Left renal pelvis (tissue), 4 donors: Measurements from ENCODE around the gene CTDNEP1. TPM values are rescaled to one million over a fixed set of nuclear protein-coding genes. Genes with fewer than 3 reads are reported as not detected.
"Not testable (repeated sequence)": the region's sequence is repeated elsewhere in the genome, so short reads cannot be mapped to it uniquely, and the experiment has no call there.

ENCODE experiments used
- DNase-seq, 4 donors: peaks; one replicate each; pipeline ENCODE4 v3.0.0-alpha.2; 2013; ENCODE audit warnings: low read depth in 4 of 4, low spot score in 3 of 4
- polyA plus RNA-seq, 4 donors: library from polyadenylated mRNA; unstranded; fragments of 120-200 nt; gene quantifications; one replicate each; pipeline ENCODE4 v1.2.1, GENCODE V29; 2013; ENCODE audit not compliant: insufficient read length in 4 of 4

Gene CTDNEP1
- polyA plus RNA-seq, 4 donors, result 146 to 158 (median 156) TPM

DNA sequence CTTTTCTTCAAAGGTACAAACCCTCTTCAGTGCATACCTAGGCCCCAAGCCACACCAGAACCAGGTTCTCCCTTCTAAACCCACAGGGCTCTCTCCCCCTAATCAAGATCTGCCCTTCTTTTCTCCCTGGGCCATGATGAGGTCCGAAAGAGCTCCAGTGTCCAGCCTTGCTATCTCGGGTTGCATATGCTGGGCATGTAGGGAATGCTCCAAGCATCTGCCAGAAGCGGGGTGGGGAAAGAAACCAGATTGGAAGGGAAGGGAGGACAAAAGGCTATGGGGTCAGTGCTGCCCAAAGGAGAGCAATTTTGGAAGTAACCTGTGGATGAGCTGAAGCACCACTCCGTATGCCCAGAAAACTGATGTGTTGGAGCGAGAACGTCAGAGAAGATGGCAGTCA, 2.3 kb downstream of the CTDNEP1 start:
- no peak for DNase-seq

DNA sequence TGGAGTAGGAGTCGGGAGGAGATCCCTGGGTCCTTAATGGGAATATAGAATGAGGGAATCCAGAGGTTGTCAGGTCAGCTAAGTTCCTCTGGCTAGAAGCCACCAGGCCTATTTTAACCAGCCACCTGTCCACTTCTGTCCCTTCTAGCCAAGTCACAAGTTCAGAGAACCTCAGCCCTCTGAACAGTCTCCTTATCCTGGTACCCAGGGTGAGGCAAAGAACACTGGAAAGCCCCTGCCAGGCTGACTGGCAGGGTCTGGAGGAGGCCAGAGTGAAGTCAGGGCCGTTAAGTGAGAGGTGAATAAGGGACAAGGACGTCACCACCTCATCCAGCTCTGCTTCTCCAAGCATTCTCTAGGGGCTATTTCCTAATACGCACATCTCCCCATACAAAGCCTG, 2.7 kb downstream of the CTDNEP1 start:
- DNase-seq, result no peak

DNA sequence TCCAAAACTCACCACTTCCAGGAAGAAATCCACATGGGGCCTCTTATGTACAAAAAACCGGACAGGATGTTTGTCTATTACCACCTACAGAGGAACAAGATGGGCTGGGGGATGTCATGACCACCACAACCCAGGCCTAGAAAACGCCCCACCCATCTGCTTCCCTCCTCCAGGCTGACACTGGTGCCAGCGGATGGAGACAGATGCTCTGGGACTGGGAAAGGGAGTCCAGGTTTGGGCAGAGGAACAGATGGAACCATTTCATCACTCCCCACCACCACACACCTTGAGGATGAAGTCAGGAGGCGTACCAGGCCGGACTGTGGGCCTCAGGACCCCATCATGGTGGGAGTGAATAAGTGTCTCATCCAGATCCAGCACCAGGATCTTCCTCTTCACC, 4.8 kb downstream of the CTDNEP1 start:
- no peak for DNase-seq

- DNase-seq, result not testable (repeated sequence)
Measured at GRCh38 chr17:7243838-7244237, 7.7 kb downstream of the CTDNEP1 start.

DNA sequence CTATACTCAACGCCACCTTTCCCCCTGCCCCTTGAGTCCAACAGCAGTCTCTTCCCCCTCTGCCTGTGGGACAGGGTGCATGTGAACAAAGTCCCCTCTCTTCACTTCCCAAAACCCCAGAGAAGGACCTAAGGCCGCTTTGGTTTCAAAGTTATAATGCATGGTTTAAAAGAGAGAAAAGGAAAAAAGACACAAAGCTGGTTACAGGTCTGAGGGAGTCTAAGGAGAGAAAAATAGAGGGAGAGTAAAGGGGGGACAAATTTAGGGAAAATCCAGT, 8.1 kb downstream of the CTDNEP1 start:
- no peak for DNase-seq

DNA sequence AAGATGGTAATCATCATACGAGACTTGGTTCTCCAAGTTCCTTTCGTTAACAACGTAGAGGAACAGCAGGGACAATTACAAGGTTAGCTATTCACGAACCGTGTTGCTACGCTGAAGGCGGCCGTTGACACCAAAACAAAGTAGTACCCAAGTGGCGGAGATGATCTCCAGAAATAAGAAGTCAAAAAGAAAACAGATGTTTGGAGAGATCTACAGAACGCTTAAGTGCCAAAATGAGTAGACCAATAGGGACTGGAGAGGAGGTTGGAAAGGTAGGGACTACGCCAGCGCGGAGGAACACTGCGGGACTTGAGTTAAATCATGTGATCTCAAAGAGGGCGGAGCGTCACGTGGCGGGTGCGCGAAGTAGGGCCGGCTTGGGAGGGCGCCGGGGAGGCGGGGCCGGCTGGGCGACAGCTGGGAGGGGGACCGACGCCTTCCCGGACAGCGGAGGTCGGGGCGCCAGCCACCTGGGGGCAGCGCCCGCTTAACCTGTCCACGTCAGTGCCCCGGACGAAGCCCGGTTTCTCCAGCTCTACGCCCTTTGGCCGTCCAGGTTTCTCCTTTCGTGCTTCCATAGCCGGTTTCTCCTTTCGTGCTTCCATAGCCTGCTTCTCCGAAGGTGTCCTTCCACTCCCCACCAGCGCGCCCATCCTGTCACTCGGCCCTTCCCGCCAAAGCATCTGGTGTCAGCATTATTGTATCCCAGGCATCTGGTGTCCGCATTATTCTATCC, 8.6 kb downstream of the CTDNEP1 start:
- peak; percentile 93 to 97 (median 96) for DNase-seq

GRCh38 chr17:7241783-7242716, 9.5 kb downstream of the CTDNEP1 start, which contains the start of gene GABARAP:
Gene GABARAP (minus strand): TSS chr17:7242449. CDS start chr17:7242330, 119 bp downstream.
- peak; percentile 92 to 96 (median 94) for DNase-seq

DNA sequence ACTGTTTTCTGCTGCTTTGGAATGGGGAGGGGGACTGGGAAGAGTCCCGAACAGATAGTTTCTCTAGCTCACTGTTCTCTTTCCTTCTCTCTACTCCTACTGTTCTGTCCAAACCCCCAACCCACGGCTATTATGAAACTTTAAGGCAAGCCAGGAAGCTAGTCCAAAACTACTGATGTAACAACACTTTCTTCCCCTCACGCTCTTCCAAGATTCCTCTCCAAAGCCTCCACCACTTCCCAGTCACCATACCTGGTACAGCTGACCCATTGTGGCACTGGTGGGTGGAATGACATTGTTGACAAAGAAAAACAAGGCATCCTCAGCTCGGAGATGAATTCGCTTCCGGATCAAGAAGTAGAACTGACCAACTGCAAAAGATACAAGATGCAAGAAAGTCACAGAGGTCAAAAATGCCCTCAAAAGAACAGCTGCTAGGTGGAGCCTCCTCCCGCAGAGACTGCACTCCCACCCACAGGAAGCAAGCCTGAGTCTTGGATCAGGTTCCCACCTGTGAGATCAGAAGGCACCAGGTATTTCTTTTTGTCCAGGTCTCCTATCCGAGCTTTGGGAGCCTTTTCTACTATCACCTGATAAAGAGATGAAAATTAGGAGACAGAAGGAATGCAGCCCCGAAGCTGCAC, 10.3 kb downstream of the CTDNEP1 start:
- DNase-seq, result no peak

- DNase-seq, result no peak
Measured at GRCh38 chr17:7240375-7240774, 11.2 kb downstream of the CTDNEP1 start.

DNA sequence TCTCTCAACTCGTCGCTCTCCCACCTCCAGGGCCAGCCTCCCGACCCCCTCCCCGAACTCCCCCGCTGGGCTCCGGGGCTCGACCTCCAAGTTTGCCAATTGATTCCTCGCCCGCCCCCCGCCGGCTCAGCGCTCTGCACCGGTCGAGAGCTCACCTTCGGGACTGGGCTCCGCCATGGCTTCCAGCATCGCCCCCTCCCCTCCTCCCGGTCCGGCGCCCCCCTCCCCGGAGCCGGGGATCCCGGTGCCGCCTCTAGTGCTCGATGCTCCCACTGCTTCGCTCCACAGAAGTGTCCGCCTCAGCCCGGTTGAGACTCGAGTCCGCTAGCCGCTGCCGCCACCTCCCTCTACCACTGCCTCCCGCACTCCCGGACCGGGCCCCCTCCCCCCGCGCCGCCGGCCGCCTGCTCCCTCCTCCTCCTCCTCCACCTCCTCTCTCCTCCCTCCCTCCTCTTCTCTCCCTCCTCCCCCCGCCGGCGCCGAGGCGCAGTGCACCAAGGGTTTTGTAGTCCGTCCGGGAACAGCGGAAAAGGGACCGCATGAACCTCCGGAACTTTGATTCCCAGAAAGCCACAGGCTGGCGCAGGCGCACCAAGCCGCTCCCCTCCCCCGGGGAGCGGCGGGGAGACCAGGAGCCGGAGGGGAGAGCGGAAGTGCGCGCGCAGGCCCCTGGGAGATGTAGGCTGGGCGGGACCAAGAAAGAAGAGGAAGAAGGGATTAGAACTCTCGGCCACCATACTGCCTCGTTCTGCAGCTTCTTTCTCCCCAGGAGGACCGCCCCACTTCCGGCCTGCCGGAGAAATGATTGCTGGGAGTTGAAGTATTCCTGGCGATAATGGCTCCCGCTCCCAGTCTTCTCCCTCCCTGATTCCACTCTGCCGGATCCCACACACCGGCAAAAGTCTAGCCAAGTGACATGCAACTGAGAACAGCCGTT, 12.2 kb downstream of the CTDNEP1 start, which contains the start of gene PHF23:
Gene PHF23 (minus strand): TSS at position 367 of the 937 bp plus-strand sequence. CDS start 178 bp downstream, at position 189.
- DNase-seq, result peak; percentile 99 to 100 (median 99)

- no peak for DNase-seq
Measured at GRCh38 chr17:7238420-7239090, 13.0 kb downstream of the CTDNEP1 start.

DNA sequence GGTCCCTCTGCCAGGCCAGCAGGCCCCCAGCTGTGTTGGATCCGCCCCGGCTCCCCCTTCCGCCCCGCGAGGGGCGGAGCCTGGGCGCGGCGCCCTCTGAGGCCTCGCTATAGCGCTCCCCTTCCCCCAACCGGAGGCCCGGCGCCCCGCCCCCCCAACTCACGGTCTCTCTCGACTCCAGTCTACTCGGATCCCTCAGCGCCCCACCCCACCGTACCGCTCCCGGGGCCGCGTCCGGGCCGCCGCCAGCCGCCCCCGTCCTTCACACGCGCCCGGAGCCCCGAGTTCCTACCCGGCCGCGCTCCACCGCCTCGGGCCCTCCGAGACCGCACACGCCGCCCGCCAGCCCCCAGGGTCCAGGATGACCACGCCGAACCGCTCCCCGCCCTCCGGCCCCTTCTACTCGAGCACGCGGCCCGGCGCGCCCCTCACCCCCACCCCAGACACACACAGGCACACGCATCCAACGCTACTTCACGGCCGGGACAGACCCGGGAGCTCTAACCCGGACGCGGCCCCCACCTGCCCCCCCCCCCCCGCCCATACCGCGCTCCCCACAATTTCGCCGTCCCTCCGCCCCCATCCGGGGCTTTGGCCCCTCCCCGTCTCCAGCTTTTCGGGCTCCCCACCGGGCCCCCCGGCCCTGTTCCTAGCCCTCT, 13.6 kb downstream of the CTDNEP1 start:
- no peak for DNase-seq

- DNase-seq, result no peak
Measured at GRCh38 chr17:7237266-7237760, 14.2 kb downstream of the CTDNEP1 start.

- no peak for DNase-seq
Measured at GRCh38 chr17:7236808-7237207, 14.7 kb downstream of the CTDNEP1 start.

DNA sequence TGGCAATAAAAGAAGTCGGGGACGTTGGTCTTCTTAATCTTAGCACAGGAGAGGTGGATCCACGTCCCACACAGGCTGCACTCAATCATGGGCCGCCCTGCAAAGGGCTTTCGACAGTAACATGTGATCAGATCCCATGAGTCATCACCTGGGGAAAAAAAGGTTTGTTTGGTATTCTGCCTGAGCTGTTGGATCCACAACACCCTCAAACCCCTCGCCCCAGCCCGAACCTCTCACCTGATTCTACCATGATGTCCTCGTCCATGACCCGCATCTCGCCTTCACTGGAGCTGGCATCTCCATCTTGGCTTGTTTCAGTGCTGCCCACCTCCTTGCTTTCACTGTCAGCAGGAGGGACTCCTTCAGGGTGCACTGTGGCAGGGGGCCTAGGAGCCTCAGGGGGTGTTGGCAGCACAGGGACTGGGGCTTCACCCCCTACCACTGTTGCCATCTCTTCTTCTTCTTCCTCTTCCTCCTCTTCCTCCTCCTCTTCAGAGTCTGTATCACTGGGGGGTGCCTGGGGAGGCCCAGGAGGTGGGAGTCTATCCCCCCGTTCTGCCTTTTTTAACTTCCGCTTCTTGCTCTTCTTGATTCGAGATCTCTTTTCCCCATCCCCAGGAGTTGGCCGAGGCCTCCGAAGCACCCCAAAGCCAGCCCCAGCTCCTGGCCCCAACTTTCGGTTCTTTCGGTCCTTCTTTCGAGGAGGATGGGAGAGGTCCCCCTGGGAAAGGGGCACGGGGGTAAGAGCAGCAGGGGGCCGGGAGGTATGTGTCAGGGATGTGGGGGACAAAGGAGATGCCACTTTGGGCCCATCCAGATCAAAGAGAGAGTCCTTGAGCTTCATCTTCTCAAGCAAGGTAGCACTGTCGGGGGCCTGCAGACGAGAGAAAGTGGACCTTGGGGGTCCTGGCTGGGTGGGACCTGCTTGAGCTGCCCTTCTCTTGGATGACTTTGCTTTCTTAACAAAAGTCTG, 15.6 kb downstream of the CTDNEP1 start:
- DNase-seq, result no peak

DNA sequence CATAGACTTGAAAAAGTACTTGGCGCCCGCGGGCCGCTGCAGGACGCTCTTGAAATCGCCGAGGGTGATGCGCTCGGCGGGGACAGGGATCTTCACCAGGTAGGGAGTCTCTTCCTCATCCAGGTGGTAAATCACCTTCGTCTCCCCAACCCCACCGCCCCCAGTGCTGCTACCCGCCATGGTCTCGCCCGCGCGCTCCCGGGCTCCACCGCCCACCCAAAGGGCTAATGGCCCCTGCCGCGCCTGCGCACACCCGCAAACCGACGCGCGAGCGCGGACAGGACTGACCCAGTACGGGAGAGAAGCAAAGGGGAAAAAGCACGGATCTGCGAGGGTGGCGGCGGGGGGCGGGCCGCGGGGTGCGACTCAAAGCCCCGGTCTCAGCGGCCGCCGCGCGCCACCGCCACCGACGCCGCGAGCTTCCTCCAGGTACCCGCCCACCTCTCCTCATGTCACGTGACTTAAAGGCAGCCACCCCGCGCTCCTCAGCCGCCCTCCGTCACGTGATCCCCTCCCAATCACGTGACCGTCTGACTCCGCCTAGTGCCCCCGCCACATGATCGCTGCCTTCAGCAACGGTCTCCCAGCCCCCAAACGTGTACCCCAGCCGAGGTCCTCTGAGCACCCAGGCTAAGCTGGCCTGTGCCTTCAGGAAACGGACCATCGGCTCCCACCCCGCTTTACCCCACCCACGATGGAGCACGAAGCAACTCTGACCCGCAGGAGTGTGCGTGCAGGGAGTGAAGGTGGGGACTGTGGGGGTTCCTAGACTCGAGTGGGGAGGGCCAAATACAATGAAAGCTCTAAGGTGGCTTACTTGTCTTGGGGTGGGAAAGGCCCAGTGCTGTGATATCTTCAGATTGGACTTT, 17.2 kb downstream of the CTDNEP1 start, which contains the start of gene DVL2:
Gene DVL2 (minus strand): TSS at position 435 of the 869 bp plus-strand sequence. CDS start 255 bp downstream, at position 180.
- peak; percentile 82 to 90 (median 90) for DNase-seq

- DNase-seq, result no peak
Measured at GRCh38 chr17:7233701-7234082, 17.8 kb downstream of the CTDNEP1 start.
